AG04450 (cell line): ENCODE data around the gene NKX3-2. TPM values are rescaled to one million over a fixed set of nuclear protein-coding genes. Genes with fewer than 3 reads are reported as not detected.

ENCODE experiments used
- CTCF ChIA-PET: fragments of 300-600, 350-600 bp; formaldehyde crosslinking; extraction: SDS; loops from one replicate; lab custom pipeline; 2022; ENCODE audit warnings: antibody characterized with exemption, inconsistent platforms; lab: Charles Lee
- POLR2A ChIA-PET: fragments of 350-600 bp; formaldehyde crosslinking; extraction: SDS; loops from one replicate; lab custom pipeline; 2021; ENCODE audit warnings: antibody characterized with exemption, inconsistent platforms; lab: Yijun Ruan, JAX
- DNase-seq: peaks from one replicate; pipeline ENCODE4 v3.0.0-alpha.2; 2011; ENCODE audit warnings: low read depth, low spot score
- H3K27ac ChIP-seq: one replicate; pipeline ENCODE4 v1.5.1; 2012; ENCODE audit warnings: low read depth, low read length, control low read depth
- H3K27me3 ChIP-seq: one replicate; pipeline ENCODE4 v1.6.0; 2012; ENCODE audit warnings: low read length; ENCODE audit not compliant: control insufficient read depth, insufficient read depth
- H3K4me3 ChIP-seq: 2 replicates; pipeline ENCODE4 v1.5.1; 2011; ENCODE audit warnings: mild to moderate bottlenecking, low read depth, low read length, control low read depth
- H3K9me3 ChIP-seq: 2 replicates; pipeline ENCODE4 v1.5.1; 2012; ENCODE audit warnings: low read length; ENCODE audit not compliant: control insufficient read depth, insufficient read depth
- CTCF ChIP-seq: IDR thresholded peaks from 2 replicates; pipeline ENCODE4 v1.5.1; 2011; ENCODE audit warnings: low read depth, low read length, control low read depth, inconsistent platforms
- polyA plus RNA-seq: library from polyadenylated mRNA; depleted of rRNA; stranded (reverse); fragments of >200 nt; gene quantifications from 2 replicates; pipeline ENCODE4 v1.2.3, GENCODE V29; 2011

The NKX3-2 gene
- polyA plus RNA-seq, 1 experiment, result not detected

GRCh38 chr4:13543032-13543838, 1.1 kb downstream of the NKX3-2 start:
- Histone ChIP-seq H3K4me3 (peak overlapping the region; percentile 66), H3K9me3 (peaks cover 30% of the 10 kb centered on the region), H3K27ac (no peak overlapping the region), H3K27me3 (peaks cover 84% of the 10 kb centered on the region)
- no peak for TF ChIP-seq CTCF
- DNase-seq, result no peak
- POLR2A ChIA-PET, result no interaction called here
- CTCF ChIA-PET, result interaction anchor here (1.5 kb wide), 1 partner anchor 691 kb away, joined by 4 read pairs; no protein-coding TSS in a partner anchor

- DNase-seq, result no peak
- H3K27me3 ChIP-seq, result peaks cover 90% of the 10 kb centered on the region
- peaks cover 30% of the 10 kb centered on the region for H3K9me3 ChIP-seq
- TF ChIP-seq CTCF, result no peak
- ChIA-PET CTCF (interaction anchor here (1.5 kb wide), 1 partner anchor 690 kb away, joined by 4 read pairs; no protein-coding TSS in a partner anchor), POLR2A (no interaction called here)
- no peak overlapping the region for H3K4me3 ChIP-seq
- H3K27ac ChIP-seq, result no peak overlapping the region
Measured at GRCh38 chr4:13542577-13543031, 1.7 kb downstream of the NKX3-2 start.

GRCh38 chr4:13541720-13542576, 2.4 kb downstream of the NKX3-2 start:
- ChIA-PET CTCF (interaction anchor here (0.7 kb wide), 1 partner anchor 689 kb away, joined by 3 read pairs; no protein-coding TSS in a partner anchor), POLR2A (no interaction called here)
- Histone ChIP-seq H3K9me3 (peaks cover 32% of the 10 kb centered on the region), H3K4me3 (no peak overlapping the region), H3K27me3 (peaks cover 90% of the 10 kb centered on the region), H3K27ac (no peak overlapping the region)
- no peak for DNase-seq
- TF ChIP-seq CTCF, result no peak

- Histone ChIP-seq H3K27ac (no peak overlapping the region), H3K4me3 (no peak overlapping the region), H3K27me3 (peaks cover 90% of the 10 kb centered on the region), H3K9me3 (peaks cover 29% of the 10 kb centered on the region)
- no peak for TF ChIP-seq CTCF
- POLR2A ChIA-PET, result no interaction called here
- CTCF ChIA-PET, result interaction anchor here (0.7 kb wide), 1 partner anchor 689 kb away, joined by 3 read pairs; no protein-coding TSS in a partner anchor
- DNase-seq, result no peak
Measured at GRCh38 chr4:13541176-13541604, 3.1 kb downstream of the NKX3-2 start.
